ENCODE data around the gene CLUH. TPM values are rescaled to one million over a fixed set of nuclear protein-coding genes. Genes with fewer than 3 reads are reported as not detected.

Gene CLUH
- total RNA-seq, 1 donor from 2014 or later = 115 TPM

DNA sequence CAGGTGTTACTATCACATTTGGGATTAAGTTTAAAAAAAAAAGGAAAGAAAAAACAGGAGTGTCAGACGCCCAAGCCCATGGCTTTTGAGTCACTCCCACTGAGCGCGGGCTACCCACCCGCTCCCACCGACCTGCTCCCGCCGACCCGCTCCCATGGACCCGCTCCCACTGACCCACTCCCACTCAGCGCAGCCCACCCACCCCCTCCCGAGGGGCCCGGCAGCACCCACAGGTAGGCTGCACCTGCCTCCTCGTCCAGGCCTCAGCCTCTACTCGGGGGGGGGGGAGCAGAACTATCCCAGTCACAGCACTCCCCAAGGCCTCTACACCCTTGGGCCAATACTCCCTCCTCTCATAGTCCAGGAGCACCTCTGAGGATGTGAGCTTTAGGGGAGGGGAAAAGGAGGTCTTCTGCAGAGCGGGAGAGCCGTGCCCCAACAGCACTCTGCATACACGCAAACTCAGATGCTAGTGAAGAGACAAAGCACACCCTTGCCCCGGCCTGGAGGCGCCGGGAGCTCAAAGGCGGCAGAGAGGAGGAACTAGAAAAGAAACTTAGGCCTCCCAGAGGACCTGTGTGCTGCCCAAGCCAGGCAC, 2.9 kb downstream of the CLUH start:
- intact Hi-C loops (cut with micrococcal nuclease) = no loop called here
- Mint-ChIP-seq H3K4me1 (peaks cover 43% of the 10 kb centered on the region), H3K36me3 (ENCODE audit: low read depth) (peaks cover 18% of the 10 kb centered on the region), H3K27me3 (no peaks in the 10 kb centered on the region), H3K9me3 (no peaks in the 10 kb centered on the region), H3K27ac (peak overlapping the region; percentile 83), H3K4me3 (peak overlapping the region; percentile 87)
- CTCF ChIA-PET = no interaction called here
- POLR2A ChIA-PET = interaction anchor here (0.7 kb wide), 1 partner anchor 83 kb away, joined by 3 read pairs; no protein-coding TSS in a partner anchor
- ATAC-seq (ENCODE audit: low read depth) (peak; percentile 63), DNase-seq (no peak)
- TF ChIP-seq, protein P1, sequence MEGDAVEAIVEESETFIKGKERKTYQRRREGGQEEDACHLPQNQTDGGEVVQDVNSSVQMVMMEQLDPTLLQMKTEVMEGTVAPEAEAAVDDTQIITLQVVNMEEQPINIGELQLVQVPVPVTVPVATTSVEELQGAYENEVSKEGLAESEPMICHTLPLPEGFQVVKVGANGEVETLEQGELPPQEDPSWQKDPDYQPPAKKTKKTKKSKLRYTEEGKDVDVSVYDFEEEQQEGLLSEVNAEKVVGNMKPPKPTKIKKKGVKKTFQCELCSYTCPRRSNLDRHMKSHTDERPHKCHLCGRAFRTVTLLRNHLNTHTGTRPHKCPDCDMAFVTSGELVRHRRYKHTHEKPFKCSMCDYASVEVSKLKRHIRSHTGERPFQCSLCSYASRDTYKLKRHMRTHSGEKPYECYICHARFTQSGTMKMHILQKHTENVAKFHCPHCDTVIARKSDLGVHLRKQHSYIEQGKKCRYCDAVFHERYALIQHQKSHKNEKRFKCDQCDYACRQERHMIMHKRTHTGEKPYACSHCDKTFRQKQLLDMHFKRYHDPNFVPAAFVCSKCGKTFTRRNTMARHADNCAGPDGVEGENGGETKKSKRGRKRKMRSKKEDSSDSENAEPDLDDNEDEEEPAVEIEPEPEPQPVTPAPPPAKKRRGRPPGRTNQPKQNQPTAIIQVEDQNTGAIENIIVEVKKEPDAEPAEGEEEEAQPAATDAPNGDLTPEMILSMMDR (IDR thresholded peaks at IDR 0.05) = no peak

DNA sequence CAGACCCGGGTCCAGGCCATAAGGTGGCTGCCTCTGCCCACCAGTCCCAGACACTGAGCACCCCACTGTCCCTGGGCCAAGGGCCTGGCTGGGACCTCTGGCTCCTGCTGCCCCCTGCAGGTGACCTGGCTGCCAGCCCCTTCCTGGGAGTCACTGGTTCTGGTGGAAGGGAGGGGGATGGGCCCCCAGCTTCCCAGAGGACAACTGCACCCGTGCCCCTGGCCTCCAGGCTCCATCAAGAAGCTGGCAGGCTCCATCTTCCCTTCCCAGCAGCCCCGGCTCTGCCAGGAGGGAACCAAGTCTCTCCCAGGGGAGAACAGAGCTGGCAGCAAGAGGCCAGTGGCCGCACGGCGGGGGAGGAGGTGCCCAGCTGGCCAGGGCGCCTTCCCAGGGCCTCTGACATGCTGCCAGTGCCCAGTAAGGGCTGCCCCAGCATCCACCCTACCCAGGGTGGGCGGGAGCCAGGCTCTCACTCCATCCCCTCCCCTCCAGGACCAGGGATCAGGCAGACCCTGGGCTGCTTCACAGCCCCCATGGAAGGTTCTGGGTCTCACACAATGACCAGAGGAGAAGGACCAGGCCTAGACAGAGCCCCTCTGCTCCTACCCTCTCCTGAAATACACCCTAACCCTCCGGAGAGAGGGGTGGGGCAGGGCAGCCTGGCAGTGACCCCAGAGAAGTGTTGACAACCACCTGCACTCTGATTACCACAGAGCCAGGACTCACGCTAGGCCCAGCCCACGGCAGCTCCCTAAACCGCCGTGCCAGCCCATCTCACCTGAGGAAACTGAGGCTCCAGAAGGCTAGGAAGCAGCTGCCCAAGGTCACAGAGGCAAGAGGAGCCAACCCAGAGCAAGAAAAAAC, 3.6 kb downstream of the CLUH start:
- H3K4me1 Mint-ChIP-seq = peaks cover 43% of the 10 kb centered on the region
- H3K4me3 Mint-ChIP-seq = no peak overlapping the region
- H3K9me3 Mint-ChIP-seq = no peaks in the 10 kb centered on the region
- no peaks in the 10 kb centered on the region for H3K27me3 Mint-ChIP-seq
- DNase-seq (no peak), ATAC-seq (ENCODE audit: low read depth) (no peak)
- ChIA-PET CTCF (interaction anchor here (1.2 kb wide), 1 partner anchor 35 kb away, joined by 3 read pairs; no protein-coding TSS in a partner anchor), POLR2A (interaction anchor here (0.8 kb wide), 1 partner anchor 14 kb away, joined by 3 read pairs; no protein-coding TSS in a partner anchor)
- TF ChIP-seq, protein P1 (IDR thresholded peaks at IDR 0.05) = no peak
- peak overlapping the region; percentile 12 for H3K27ac Mint-ChIP-seq
- peaks cover 25% of the 10 kb centered on the region for H3K36me3 Mint-ChIP-seq (ENCODE audit: low read depth)
- intact Hi-C loops (cut with micrococcal nuclease) = no loop called here

DNA sequence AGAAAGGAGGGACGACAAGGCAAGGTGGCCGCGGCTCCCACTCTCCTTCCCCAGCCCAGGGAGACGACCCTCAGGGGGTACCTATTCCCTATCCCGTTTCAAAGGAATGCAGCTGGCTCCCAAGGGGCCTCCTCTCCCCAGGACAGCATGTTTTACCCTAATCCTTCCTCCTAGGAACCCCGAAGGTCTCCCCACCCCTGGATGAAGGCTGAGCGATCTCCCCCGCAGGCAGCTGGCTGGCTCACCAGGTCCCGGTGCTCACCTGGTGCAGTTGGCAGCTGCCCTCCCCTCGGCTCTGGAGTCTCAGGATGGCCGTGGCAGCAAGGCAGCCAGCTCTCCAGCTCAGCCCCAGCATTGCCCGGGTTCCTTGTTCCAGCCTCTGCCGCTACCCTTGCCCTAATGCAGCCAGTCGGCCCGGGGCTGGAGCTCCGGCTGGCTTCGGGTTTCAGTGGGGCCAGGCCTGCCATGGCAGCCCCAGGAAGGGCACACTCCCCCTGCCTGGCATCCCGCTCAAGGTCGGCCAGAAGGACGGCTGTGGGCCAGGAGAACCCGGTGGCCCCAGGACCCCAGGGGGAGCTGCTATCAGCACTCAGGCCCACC, 4.6 kb downstream of the CLUH start:
- no peak overlapping the region for H3K4me3 Mint-ChIP-seq
- no peaks in the 10 kb centered on the region for H3K27me3 Mint-ChIP-seq
- intact Hi-C loops (cut with micrococcal nuclease) = no loop called here
- no peaks in the 10 kb centered on the region for H3K9me3 Mint-ChIP-seq
- TF ChIP-seq, protein P1 (IDR thresholded peaks at IDR 0.05) = no peak
- ATAC-seq (ENCODE audit: low read depth) (no peak), DNase-seq (no peak)
- ChIA-PET CTCF (interaction anchor here (1.2 kb wide), 1 partner anchor 34 kb away, joined by 3 read pairs; no protein-coding TSS in a partner anchor), POLR2A (interaction anchor here (0.5 to 0.8 kb wide), 2 partner anchors 13 to 1634 kb away, joined by 3 read pairs; no protein-coding TSS in a partner anchor)
- peaks cover 34% of the 10 kb centered on the region for H3K36me3 Mint-ChIP-seq (ENCODE audit: low read depth)
- H3K27ac Mint-ChIP-seq = no peak overlapping the region
- H3K4me1 Mint-ChIP-seq = peaks cover 36% of the 10 kb centered on the region

- intact Hi-C loops (cut with micrococcal nuclease) = no loop called here
- no peak for ATAC-seq (ENCODE audit: low read depth)
- Mint-ChIP-seq H3K27me3 (no peaks in the 10 kb centered on the region), H3K27ac (no peak overlapping the region), H3K4me1 (peaks cover 34% of the 10 kb centered on the region), H3K9me3 (no peaks in the 10 kb centered on the region), H3K36me3 (ENCODE audit: low read depth) (peaks cover 41% of the 10 kb centered on the region), H3K4me3 (no peak overlapping the region)
- TF ChIP-seq, protein P1 (IDR thresholded peaks at IDR 0.05) = no peak
- ChIA-PET CTCF (interaction anchor here (1.2 kb wide), 1 partner anchor 33 kb away, joined by 3 read pairs; no protein-coding TSS in a partner anchor), POLR2A (no interaction called here)
- no peak for DNase-seq
Observed at GRCh38 chr17:2705888-2706795, 5.4 kb downstream of the CLUH start.

All from activated B cell treated with CpG ODN at 0.5 μM for 24 hours (primary cell).